Spleen (tissue), 11 donors: ENCODE measurements around the gene ZDHHC17. TPM values are rescaled to one million over a fixed set of nuclear protein-coding genes. Genes with fewer than 3 reads are reported as not detected.

Experiments used
- DNase-seq: peaks from one replicate; pipeline ENCODE4 v3.0.0-alpha.2; 2020
- H3K27ac ChIP-seq, 8 donors: fragments of 200-600 bp; sonication (generic) in 7 of 8; 1 replicate in 4 of 8; 2 replicates in 4 of 8; pipeline versions ENCODE4 v1.5.0 to v1.8.0; 2016 to 2021; ENCODE audit warnings: inconsistent platforms in 4 of 8, mild to moderate bottlenecking in 4 of 8, moderate library complexity in 1 of 8
- H3K27me3 ChIP-seq, 7 donors: fragments of 200-600 bp; sonication (generic) in 6 of 7; replicated peaks in 1 of 7; 1 replicate in 4 of 7; 2 replicates in 3 of 7; pipeline versions ENCODE4 v1.5.0 to v1.8.0; 2016 to 2021; ENCODE audit warnings: inconsistent platforms in 3 of 7, mild to moderate bottlenecking in 1 of 7
- H3K36me3 ChIP-seq, 6 donors: fragments of 200-600 bp; sonication (generic) in 5 of 6; 1 replicate in 4 of 6; 2 replicates in 2 of 6; pipeline versions ENCODE4 v1.5.0 to v1.8.0; 2016 to 2021; ENCODE audit warnings: inconsistent platforms in 2 of 6
- H3K4me1 ChIP-seq, 6 donors: fragments of 200-600 bp; sonication (generic) in 5 of 6; 1 replicate in 3 of 6; 2 replicates in 3 of 6; pipeline versions ENCODE4 v1.5.0 to v1.8.0; 2016 to 2021; ENCODE audit warnings: inconsistent platforms in 3 of 6
- H3K4me3 ChIP-seq, 8 donors: fragments of 200-600 bp; sonication (generic) in 7 of 8; 1 replicate in 4 of 8; 2 replicates in 4 of 8; pipeline versions ENCODE4 v1.5.0 to v1.8.0; 2016 to 2021; ENCODE audit warnings: inconsistent platforms in 4 of 8, mild to moderate bottlenecking in 4 of 8, moderate library complexity in 2 of 8
- H3K9me3 ChIP-seq, 8 donors: fragments of 200-600 bp; sonication (generic) in 7 of 8; 1 replicate in 4 of 8; 2 replicates in 4 of 8; pipeline versions ENCODE4 v1.5.0 to v1.8.0; 2016 to 2021; ENCODE audit warnings: inconsistent platforms in 4 of 8
- CTCF ChIP-seq, 11 experiments: fragments of 200-600 bp in 7 of 11; fragments of 450-650 bp in 4 of 11; sonication (generic) in 4 of 11; IDR thresholded peaks in 8 of 11; conservative IDR thresholded peaks in 3 of 11; 1 replicate in 7 of 11; 2 replicates in 4 of 11; pipeline versions ENCODE4 v1.4.0 to v1.8.0; 2016 to 2021; ENCODE audit warnings: antibody characterized with exemption in 11 of 11, inconsistent platforms in 4 of 11, mild to moderate bottlenecking in 1 of 11
- POLR2A ChIP-seq, 3 donors: fragments of 450-650 bp; IDR thresholded peaks; one replicate each; pipeline ENCODE4 v1.5.1; 2017; ENCODE audit warnings: antibody characterized with exemption in 3 of 3, mild to moderate bottlenecking in 1 of 3
- POLR2AphosphoS5 ChIP-seq, 3 donors: sonication (generic); formaldehyde crosslinking; IDR thresholded peaks; one replicate each; pipeline ENCODE4 v1.5.1; 2017; ENCODE audit warnings: antibody characterized with exemption in 3 of 3
- WGBS, 5 donors: extraction: QIAGEN DNeasy Blood & Tissue Kit in 3 of 5; methylation state at CpG; one replicate each; pipeline versions ENCODE4 v1.1.5 to v1.1.7; 2013 to 2018; 5-methylcytosine and 5-hydroxymethylcytosine counted together
- intact Hi-C: fragments of 100-400 bp; cut with DNase I; formaldehyde crosslinking; loops from one replicate; pipeline ENCODE4 v1.15.0; 2023; ENCODE audit warnings: low total_unique reads
- polyA plus RNA-seq, 3 donors: library from polyadenylated mRNA; stranded (reverse); fragments of 200-250 nt; gene quantifications; one replicate each; pipeline ENCODE4 v1.2.1, GENCODE V29; 2013
- total RNA-seq, 7 donors: library from RNA; depleted of rRNA in 3 of 7; stranded (reverse); fragments of >200 nt in 3 of 7; fragmentation: NEBNext Ultra II Directional in 4 of 7; extraction: Animal tissue kit (Norgen Biotek cat#: 25700) in 4 of 7; gene quantifications; one replicate each; pipeline versions ENCODE4 v1.1.0 to v1.2.1, GENCODE V29; 2016 to 2021
- donor health status: healthy with polysubstance abuse.
- donor health status: DM: no; HTN: no; CAD: no; lungs with moderate emphysema.
- donor health status: DM: no; HTN: no; CAD: no.
- donor health status: Bipolar disorder and iron deficiency.
- donor health status: healthy.
- donor health status: DM: no; HTN: no; CAD: no.
- donor health status: DM: yes; HTN: yes; CAD: no.

ZDHHC17 gene
- total and polyA plus RNA-seq, 10 donors: 10.1 to 69.4 (median 45.8) TPM

DNA sequence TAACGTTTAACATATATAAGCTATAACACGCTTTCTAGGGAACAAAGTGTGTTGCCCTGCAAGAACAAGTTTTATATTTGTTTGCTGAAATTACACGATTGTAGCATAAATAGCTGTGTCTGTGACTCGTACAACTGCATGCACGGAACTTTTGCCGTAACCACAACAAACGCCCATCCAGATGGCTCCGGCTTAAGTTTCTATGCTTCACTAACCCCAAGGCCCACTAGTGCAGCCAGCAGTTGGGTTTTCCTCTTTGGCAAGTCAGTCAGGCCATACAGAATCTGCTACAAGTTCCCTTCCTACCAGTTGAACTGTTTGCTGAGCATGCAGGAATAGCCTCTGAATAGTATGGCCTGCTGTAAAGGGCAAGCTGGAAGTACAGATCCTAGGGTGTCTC lies 102.8 kb downstream of the ZDHHC17 start:
- WGBS, 5 donors: 73 to 90% (median 84%) methylated on average over 8 of the region's 8 CpGs
- H3K36me3 ChIP-seq: no peaks in the 10 kb centered on the region
- no peak overlapping the region for H3K4me3 ChIP-seq
- no peak for TF ChIP-seq POLR2AphosphoS5 (IDR thresholded peaks at IDR 0.05)
- TF ChIP-seq POLR2A (IDR thresholded peaks at IDR 0.05): no peak
- TF ChIP-seq CTCF (IDR thresholded peaks at IDR 0.05 in 8 of 11, conservative IDR thresholded peaks at IDR 0.05 in 3 of 11): no peak
- no peaks in the 10 kb centered on the region for H3K27me3 ChIP-seq
- no peaks in the 10 kb centered on the region for H3K4me1 ChIP-seq
- no peaks in the 10 kb centered on the region for H3K9me3 ChIP-seq
- H3K27ac ChIP-seq: no peak overlapping the region
- DNase-seq: no peak
- intact Hi-C loops: no loop called here

- 83 to 96% (median 90%) methylated on average over 2 of the region's 2 CpGs for WGBS, 5 donors
Observed at GRCh38 chr12:76871082-76871481, 107.2 kb downstream of the ZDHHC17 start.

GRCh38 chr12:76871742-76872141 lies 107.8 kb downstream of the ZDHHC17 start:
- 74 to 89% (median 85%) methylated on average over 3 of the region's 3 CpGs for WGBS, 5 donors
- Histone ChIP-seq H3K27ac (no peak overlapping the region), H3K4me3 (no peak overlapping the region), H3K4me1 (peaks cover 0 to 3% (median 0%) of the 10 kb centered on the region in 6 donors), H3K27me3 (peaks cover 0 to 7% (median 0%) of the 10 kb centered on the region in 7 donors), H3K9me3 (no peaks in the 10 kb centered on the region), H3K36me3 (no peaks in the 10 kb centered on the region)
- DNase-seq: no peak
- TF ChIP-seq CTCF (IDR thresholded peaks at IDR 0.05 in 8 of 11, conservative IDR thresholded peaks at IDR 0.05 in 3 of 11): no peak
- no peak for TF ChIP-seq POLR2AphosphoS5 (IDR thresholded peaks at IDR 0.05)
- no peak for TF ChIP-seq POLR2A (IDR thresholded peaks at IDR 0.05)
- intact Hi-C loops: no loop called here

More at GRCh38 chr12:76871082-76871481, 107.2 kb downstream of the ZDHHC17 start:
- intact Hi-C loops: no loop called here
- no peak overlapping the region for H3K4me3 ChIP-seq
- no peaks in the 10 kb centered on the region for H3K36me3 ChIP-seq
- H3K27ac ChIP-seq: no peak overlapping the region
- DNase-seq: no peak
- H3K27me3 ChIP-seq: peaks cover 0 to 4% (median 0%) of the 10 kb centered on the region in 7 donors
- peaks cover 0 to 3% (median 0%) of the 10 kb centered on the region in 6 donors for H3K4me1 ChIP-seq
- TF ChIP-seq CTCF (IDR thresholded peaks at IDR 0.05 in 8 of 11, conservative IDR thresholded peaks at IDR 0.05 in 3 of 11) (no peak), POLR2AphosphoS5 (IDR thresholded peaks at IDR 0.05) (no peak), POLR2A (IDR thresholded peaks at IDR 0.05) (no peak)
- H3K9me3 ChIP-seq: no peaks in the 10 kb centered on the region

DNA sequence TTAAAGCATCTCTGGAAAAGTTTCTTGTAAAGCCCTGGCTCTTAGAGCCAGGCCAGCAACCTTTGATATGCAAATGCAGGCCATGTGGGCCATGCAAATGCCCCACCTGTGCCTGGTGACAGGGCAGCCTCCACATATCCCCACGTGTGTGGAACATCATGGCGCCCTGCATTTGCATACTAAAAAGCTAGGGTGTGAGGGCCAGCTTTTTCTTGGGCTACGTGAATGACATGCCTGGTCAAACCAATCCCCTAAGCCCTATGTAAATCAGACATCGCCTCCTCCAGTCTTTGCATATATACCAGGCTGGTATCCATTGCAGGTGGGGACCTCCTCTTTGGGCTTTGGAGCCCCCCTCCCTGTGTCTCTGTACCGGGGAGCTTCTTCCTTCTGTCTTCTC lies 108.5 kb downstream of the ZDHHC17 start:
- Histone ChIP-seq H3K27ac (no peak overlapping the region), H3K36me3 (no peaks in the 10 kb centered on the region), H3K4me1 (peaks cover 0 to 5% (median 0%) of the 10 kb centered on the region in 6 donors), H3K27me3 (peaks cover 0 to 14% (median 0%) of the 10 kb centered on the region in 7 donors), H3K4me3 (no peak overlapping the region), H3K9me3 (no peaks in the 10 kb centered on the region)
- WGBS, 5 donors: 78 to 89% (median 83%) methylated on average over 5 of the region's 5 CpGs
- intact Hi-C loops: no loop called here
- DNase-seq: no peak
- TF ChIP-seq POLR2AphosphoS5 (IDR thresholded peaks at IDR 0.05) (no peak), POLR2A (IDR thresholded peaks at IDR 0.05) (no peak), CTCF (IDR thresholded peaks at IDR 0.05 in 8 of 11, conservative IDR thresholded peaks at IDR 0.05 in 3 of 11) (no peak)
